Body of pancreas (tissue), 4 donors: Measurements from ENCODE around the gene SYT13. TPM values are rescaled to one million over a fixed set of nuclear protein-coding genes. Genes with fewer than 3 reads are reported as not detected.

ENCODE experiments used
- ATAC-seq: fragments of 150-250 bp; one replicate; pipeline ENCODE4 v1.9.1; 2016
- DNase-seq, 4 donors: peaks; one replicate each; pipeline ENCODE4 v3.0.0-alpha.2; 2019
- H3K27ac ChIP-seq, 4 donors: fragments of 200-600 bp; sonication (generic); 1 replicate in 3 of 4; 2 replicates in 1 of 4; pipeline versions ENCODE4 v1.5.1 to v1.6.1; 2016 to 2019; ENCODE audit warnings: mild to moderate bottlenecking in 1 of 4, mixed read lengths in 1 of 4, moderate library complexity in 1 of 4
- H3K27me3 ChIP-seq, 2 donors: fragments of 200-600 bp; sonication (generic); one replicate each; pipeline ENCODE4 v1.6.0; 2016; ENCODE audit warnings: mild to moderate bottlenecking in 1 of 2
- H3K36me3 ChIP-seq, 2 donors: fragments of 200-600 bp; sonication (generic); replicated peaks in 1 of 2; 2 replicates each; pipeline ENCODE4 v1.5.1; 2016; ENCODE audit warnings: low read depth in 2 of 2; ENCODE audit not compliant: insufficient read depth in 1 of 2
- H3K4me1 ChIP-seq: fragments of 200-600 bp; sonication (generic); one replicate; pipeline ENCODE4 v1.6.0; 2016
- H3K4me3 ChIP-seq, 2 donors: fragments of 200-600 bp; sonication (generic); 1 replicate in 1 of 2; 2 replicates in 1 of 2; pipeline ENCODE4 v1.5.1; 2016 to 2019
- H3K9me3 ChIP-seq, 3 donors: fragments of 200-600 bp; sonication (generic); 1 replicate in 2 of 3; 2 replicates in 1 of 3; pipeline ENCODE4 v1.5.1; 2016
- POLR2A ChIP-seq, 3 donors: fragments of 450-650 bp; IDR thresholded peaks; one replicate each; pipeline ENCODE4 v1.6.1; 2016; ENCODE audit warnings: antibody characterized with exemption in 3 of 3, mild to moderate bottlenecking in 2 of 3
- WGBS, 2 donors: methylation state at CpG; one replicate each; pipeline ENCODE4 v1.1.5; 2017; 5-methylcytosine and 5-hydroxymethylcytosine counted together
- intact Hi-C: fragments of 100-400 bp; cut with DNase I; formaldehyde crosslinking; loops from one replicate; pipeline ENCODE4 v1.15.1; 2023
- total RNA-seq, 2 donors: library from RNA; depleted of rRNA; stranded (reverse); fragments of >200 nt; gene quantifications; one replicate each; pipeline ENCODE4 v1.1.0, GENCODE V29; 2016
- TF ChIP-seq, protein P1 (sequence below), 7 experiments: fragments of 450-650 bp in 4 of 7; fragments of 200-600 bp in 3 of 7; sonication (generic) in 3 of 7; IDR thresholded peaks; one replicate each; pipeline ENCODE4 v1.5.1; 2016 to 2019; ENCODE audit warnings: antibody characterized with exemption in 7 of 7

The SYT13 gene
- total RNA-seq, 2 donors from 2014 or later, result 6.7 to 9.9 TPM

DNA sequence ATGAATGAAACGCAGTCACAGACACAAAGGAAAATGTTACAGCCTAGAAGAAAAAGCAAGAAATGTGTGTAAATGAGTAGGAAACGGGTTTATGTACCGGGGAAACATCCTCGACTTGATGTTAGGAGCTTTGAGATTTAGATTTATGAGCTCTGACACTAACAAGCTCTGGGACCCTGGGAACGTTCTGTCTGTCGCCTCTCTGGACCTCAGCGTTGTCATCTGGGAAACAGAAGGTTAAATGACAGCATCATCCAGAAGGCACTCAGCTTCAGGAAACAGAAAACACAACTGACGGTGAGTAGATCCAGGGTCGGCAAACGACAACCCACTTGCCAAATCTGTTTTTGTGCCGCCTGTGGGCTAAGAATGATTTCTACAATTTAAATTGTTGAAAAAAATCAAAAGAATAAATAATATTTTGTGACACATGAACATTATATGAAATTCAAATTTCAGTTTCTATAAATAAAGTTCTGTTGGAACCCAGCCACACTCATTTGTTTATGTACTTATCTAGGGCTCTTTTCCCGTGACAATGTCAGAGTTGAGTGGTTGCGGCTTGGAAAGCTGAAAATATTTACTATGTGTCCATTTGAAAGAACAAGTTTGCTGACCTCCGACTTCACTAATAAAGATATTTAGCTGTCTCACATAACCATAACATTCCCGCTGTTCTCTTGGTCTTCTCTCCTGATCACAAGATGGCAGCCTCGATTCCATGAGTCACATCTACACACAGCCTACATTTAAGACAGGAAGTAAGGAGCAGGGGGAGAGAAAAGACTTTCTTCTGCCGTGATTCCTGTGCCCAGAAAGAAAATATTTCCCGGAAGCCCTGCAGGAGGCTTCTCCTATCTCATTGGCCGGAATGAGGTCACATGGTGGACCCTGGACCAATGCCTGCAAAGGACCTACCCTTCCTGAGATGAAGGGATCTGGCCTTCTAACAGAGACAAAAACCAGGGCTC, 47.1 kb upstream of the SYT13 start:
- H3K9me3 ChIP-seq, result no peaks in the 10 kb centered on the region
- H3K4me1 ChIP-seq, result peaks cover 10% of the 10 kb centered on the region
- WGBS, 2 donors, result 32 to 33% methylated on average over 19 of the region's 19 CpGs
- ATAC-seq (peak; percentile 85), DNase-seq (peak; percentile 47 to 67 (median 66))
- H3K4me3 ChIP-seq, result no peak overlapping the region
- intact Hi-C loops, result loop anchor here (5.0 kb wide), 1 partner anchor 221 kb away; no protein-coding TSS in a partner anchor
- H3K36me3 ChIP-seq, result no peaks in the 10 kb centered on the region
- H3K27ac ChIP-seq, result peak overlapping the region in 1 of 4 donors; percentile 14
- no peaks in the 10 kb centered on the region for H3K27me3 ChIP-seq
- TF ChIP-seq, protein P1, sequence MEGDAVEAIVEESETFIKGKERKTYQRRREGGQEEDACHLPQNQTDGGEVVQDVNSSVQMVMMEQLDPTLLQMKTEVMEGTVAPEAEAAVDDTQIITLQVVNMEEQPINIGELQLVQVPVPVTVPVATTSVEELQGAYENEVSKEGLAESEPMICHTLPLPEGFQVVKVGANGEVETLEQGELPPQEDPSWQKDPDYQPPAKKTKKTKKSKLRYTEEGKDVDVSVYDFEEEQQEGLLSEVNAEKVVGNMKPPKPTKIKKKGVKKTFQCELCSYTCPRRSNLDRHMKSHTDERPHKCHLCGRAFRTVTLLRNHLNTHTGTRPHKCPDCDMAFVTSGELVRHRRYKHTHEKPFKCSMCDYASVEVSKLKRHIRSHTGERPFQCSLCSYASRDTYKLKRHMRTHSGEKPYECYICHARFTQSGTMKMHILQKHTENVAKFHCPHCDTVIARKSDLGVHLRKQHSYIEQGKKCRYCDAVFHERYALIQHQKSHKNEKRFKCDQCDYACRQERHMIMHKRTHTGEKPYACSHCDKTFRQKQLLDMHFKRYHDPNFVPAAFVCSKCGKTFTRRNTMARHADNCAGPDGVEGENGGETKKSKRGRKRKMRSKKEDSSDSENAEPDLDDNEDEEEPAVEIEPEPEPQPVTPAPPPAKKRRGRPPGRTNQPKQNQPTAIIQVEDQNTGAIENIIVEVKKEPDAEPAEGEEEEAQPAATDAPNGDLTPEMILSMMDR (IDR thresholded peaks at IDR 0.05), result no peak
- TF ChIP-seq POLR2A (IDR thresholded peaks at IDR 0.05), result no peak

DNA sequence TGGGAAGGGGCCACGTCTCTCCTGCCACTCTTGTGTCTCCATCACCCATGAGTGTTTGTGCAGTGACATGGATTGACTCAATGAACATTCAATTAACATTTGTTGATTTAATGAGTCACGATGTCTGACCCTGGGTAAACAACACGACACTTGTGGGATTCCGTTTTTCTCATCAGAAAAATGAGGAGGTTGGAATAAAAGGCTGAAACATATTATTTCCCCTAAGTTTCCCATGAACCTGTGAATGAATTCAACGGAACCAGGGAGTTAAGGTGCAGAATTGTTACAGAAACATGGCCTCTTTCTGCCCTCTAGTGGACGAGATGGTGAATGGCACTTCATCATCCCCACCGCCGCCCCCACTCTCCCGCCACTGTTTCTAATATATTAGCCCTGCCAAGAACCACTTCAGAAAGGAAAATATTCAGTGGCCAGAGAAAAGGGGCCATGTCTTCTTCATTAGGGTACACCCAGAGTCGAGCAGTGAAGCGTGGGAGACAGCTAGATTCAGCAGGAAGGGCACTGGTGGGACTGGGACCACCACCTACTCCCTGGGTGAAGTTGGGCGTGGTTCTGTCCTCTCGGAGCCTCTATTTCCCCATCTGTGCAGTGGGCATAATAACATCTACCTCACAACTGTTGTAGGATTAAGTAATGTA, 46.3 kb upstream of the SYT13 start:
- no peaks in the 10 kb centered on the region for H3K27me3 ChIP-seq
- H3K27ac ChIP-seq, result no peak overlapping the region
- ATAC-seq, result peak; percentile 66
- H3K9me3 ChIP-seq, result no peaks in the 10 kb centered on the region
- intact Hi-C loops, result loop anchor here (5.0 kb wide), 1 partner anchor 220 kb away; no protein-coding TSS in a partner anchor
- no peaks in the 10 kb centered on the region for H3K36me3 ChIP-seq
- peaks cover 10% of the 10 kb centered on the region for H3K4me1 ChIP-seq
- H3K4me3 ChIP-seq, result no peak overlapping the region
- 8 to 13% methylated on average over 13 of the region's 13 CpGs for WGBS, 2 donors
- TF ChIP-seq POLR2A (IDR thresholded peaks at IDR 0.05), result no peak
- TF ChIP-seq, protein P1 (IDR thresholded peaks at IDR 0.05), result peak; percentile 47 to 92 (median 60)
- DNase-seq, result peak; percentile 38 to 51 (median 44)

DNA sequence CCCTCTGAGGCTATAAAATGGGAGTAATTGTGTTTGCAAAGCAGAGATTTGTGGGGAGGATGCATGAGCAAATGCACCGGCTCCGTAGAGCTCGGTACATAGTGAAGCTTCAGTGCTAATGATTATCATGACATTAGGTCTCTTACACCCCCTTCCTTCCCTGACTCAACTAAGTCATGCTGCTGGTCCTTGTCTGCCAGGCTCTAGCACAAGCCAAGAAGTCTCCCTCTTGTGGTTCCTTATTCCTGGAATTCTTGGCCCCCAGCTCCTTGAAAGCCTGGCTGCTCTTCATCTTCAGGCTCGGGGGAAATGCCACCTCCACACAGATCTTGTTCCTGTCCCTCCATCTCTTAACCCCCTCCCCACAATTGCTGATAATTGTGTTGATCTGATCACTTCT, 45.7 kb upstream of the SYT13 start:
- Histone ChIP-seq H3K4me3 (no peak overlapping the region), H3K27ac (no peak overlapping the region), H3K36me3 (no peaks in the 10 kb centered on the region), H3K9me3 (no peaks in the 10 kb centered on the region), H3K4me1 (peaks cover 10% of the 10 kb centered on the region), H3K27me3 (no peaks in the 10 kb centered on the region)
- intact Hi-C loops, result loop anchor here (5.0 kb wide), 1 partner anchor 220 kb away; no protein-coding TSS in a partner anchor
- no peak for DNase-seq
- 38 to 51% methylated on average over 4 of the region's 4 CpGs for WGBS, 2 donors
- TF ChIP-seq, protein P1 (IDR thresholded peaks at IDR 0.05), result no peak
- TF ChIP-seq POLR2A (IDR thresholded peaks at IDR 0.05), result no peak
- no peak for ATAC-seq

DNA sequence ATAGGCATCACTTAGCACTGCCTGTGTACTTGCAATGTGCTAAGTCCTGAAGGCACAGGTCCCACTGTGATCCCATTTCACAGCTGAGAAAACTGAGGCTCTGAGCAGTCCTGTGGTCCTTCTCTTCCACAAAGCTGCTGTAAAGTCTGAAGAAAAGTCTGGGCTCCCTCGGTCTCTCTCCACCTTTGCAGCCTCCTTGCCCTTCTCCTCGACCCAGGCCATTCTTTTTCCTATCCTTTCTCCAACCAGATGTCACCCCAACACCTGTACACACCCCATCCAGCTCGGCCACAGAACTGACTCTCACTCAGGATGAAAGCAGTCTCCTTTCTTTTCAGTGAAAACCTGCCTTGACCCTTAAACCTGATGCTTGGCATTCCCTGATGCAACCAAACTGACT, 42.6 kb upstream of the SYT13 start:
- DNase-seq (no peak), ATAC-seq (no peak)
- peaks cover 9% of the 10 kb centered on the region for H3K4me1 ChIP-seq
- intact Hi-C loops, result loop anchor here (10.0 kb wide), 1 partner anchor 404 kb away; no protein-coding TSS in a partner anchor
- H3K4me3 ChIP-seq, result no peak overlapping the region
- H3K36me3 ChIP-seq, result no peaks in the 10 kb centered on the region
- 60 to 69% methylated on average over 3 of the region's 3 CpGs for WGBS, 2 donors
- TF ChIP-seq POLR2A (IDR thresholded peaks at IDR 0.05), result no peak
- TF ChIP-seq, protein P1 (IDR thresholded peaks at IDR 0.05), result no peak
- H3K9me3 ChIP-seq, result no peaks in the 10 kb centered on the region
- H3K27ac ChIP-seq, result no peak overlapping the region
- no peaks in the 10 kb centered on the region for H3K27me3 ChIP-seq
